ENCODE results near the gene IRF5.

Gene IRF5, protein sequence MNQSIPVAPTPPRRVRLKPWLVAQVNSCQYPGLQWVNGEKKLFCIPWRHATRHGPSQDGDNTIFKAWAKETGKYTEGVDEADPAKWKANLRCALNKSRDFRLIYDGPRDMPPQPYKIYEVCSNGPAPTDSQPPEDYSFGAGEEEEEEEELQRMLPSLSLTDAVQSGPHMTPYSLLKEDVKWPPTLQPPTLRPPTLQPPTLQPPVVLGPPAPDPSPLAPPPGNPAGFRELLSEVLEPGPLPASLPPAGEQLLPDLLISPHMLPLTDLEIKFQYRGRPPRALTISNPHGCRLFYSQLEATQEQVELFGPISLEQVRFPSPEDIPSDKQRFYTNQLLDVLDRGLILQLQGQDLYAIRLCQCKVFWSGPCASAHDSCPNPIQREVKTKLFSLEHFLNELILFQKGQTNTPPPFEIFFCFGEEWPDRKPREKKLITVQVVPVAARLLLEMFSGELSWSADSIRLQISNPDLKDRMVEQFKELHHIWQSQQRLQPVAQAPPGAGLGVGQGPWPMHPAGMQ

DNA sequence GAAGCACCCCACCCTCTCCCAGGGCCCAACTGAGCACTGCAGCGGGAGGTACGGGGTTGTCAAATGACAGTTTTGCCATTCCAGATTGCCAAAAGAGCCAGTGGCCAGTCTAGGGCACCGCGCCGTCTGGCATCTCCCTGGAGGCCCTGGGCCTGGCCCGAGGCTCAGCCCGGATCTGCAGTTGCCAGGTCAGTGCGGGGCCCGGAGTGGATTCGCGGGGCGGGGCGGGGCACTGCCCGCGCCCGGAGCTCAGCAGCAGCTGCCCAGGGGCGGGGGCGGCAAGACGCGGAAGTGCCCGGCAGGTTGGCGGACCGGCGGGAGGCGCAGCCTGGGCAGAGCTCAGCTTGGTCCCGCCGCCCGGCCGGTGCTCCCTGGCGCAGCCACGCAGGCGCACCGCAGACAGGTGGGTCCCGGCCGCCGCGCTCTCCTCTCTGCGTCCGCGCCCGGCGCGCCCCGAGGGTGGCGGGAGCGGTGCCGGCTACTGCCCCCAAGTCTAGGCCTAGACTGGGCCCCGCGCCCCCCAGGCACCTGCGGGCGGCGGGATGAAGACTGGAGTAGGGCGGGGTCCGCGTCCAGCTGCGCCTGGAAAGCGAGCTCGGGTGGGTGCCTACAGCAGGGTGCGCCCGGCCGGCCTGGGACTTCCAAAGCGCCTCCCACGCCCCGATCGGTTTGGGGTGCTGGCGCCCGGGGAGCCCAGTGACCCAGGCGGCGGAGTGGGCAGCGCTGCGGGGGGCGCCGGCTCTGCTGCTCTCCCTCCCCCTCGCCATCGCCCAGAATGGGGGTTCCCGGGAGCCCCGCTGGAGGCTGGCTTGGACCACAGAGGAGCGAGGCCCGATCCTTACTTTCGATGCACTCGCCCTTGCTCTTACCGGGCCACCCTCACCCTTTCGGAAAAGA is at the start of gene IRF5:
TSS of gene IRF5 (plus strand) at position 281 of the 897 bp plus-strand sequence. CDS start 4,155 bp downstream, outside the sequence.
- peak; percentile 30 for DNase-seq

DNA sequence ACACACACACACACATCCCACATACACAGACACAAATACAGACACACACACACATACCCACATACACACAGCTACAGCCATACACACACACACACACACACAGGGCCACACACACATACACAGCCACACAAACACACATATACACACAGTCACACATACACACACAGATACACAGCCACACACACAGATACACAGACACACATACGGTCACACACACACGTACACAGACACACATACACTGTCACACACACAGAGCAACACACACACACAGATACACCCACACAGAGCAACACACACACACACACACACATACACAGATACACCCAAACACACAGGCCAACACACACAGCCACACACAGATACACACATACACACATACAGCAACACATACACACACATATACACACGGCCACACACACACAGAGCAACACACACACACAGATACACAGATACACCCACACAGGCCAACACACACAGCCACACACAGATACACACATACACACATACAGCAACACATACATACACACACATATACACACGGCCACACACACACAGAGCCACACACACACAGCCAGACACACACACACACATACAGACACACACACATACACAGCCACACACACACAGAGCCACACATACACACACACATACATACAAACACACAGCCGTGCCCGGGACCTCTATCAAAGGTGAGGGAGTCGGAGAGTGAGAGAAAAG is 49.5 kb upstream of the IRF5 start:
- no peak for DNase-seq

DNA sequence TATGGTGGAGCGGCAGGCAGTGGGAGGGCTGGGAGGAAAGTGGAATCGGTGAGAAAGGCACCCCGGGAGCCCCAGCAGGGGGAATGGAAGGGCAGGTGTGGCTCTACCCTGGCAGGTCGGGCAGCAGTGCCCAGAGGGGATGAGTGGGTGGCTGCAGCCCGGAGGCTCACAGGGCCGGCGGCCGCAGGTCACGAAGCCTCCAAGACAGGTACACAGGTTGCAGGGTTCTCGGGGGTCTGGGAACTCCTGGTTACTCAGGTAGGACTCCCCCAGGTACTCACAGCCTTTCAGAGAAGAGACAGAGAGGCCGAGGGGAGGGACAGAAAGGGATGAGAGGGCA is 49.0 kb upstream of the IRF5 start:
- no peak for DNase-seq

DNA sequence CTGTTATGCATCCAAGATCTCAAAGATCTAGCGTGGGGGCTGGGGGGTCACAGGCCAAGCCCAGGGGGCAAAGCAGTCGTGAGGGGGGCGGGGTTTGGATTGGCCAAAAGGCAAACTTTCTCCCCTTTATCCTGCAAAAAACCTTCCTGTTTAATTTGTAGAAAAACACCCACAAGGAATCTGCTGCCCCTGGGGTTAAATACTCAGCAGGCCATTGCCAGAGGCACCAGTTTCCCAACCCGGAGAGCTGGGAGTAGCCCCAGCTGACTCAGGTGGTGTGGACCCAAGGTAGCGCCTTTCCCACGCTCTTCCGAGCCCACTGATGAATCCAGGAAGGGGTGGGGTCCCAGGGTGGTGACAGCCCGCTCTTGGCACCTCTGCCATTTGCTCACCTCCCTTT is 48.6 kb upstream of the IRF5 start:
- DNase-seq = no peak

DNA sequence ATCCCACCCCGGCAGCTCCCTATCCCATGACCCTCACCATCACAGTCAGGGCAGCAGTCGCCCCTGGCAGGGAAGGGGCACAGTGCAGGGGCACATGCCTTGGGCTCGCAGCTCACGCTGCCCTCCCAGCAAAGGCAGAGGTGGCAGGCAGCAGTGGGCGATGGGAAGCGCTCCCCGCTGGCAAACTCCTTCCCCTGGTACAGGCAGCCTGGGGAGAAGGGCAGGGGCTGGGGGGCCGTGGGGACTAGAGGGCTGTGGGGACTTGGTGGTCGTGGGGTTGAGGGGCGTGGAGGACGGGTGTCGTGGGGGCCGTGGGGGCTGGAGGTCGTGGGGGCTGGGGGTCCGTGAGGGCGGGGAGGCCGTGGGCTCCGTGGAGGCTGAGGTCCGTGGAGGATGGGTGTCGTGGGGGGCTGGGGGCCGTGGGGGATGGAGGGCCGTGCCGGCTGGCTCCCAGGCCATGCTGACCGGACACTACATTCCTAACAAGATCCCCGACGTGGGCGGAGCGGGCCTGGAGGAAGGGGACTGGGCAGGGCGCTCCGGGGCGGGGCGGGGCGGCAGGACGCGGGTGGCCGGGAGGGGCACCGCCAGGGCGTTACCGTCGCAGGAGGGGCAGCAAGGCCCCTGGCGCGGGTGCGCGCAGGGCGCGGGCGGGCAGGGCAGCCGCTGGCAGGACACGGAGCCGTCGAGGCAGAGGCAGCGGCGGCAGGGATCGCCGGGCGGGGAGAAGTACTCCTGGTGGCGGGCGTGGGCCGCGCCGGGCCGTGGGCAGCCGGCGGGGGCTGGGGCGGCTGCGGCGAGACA is 47.2 kb upstream of the IRF5 start:
- DNase-seq = no peak

DNA sequence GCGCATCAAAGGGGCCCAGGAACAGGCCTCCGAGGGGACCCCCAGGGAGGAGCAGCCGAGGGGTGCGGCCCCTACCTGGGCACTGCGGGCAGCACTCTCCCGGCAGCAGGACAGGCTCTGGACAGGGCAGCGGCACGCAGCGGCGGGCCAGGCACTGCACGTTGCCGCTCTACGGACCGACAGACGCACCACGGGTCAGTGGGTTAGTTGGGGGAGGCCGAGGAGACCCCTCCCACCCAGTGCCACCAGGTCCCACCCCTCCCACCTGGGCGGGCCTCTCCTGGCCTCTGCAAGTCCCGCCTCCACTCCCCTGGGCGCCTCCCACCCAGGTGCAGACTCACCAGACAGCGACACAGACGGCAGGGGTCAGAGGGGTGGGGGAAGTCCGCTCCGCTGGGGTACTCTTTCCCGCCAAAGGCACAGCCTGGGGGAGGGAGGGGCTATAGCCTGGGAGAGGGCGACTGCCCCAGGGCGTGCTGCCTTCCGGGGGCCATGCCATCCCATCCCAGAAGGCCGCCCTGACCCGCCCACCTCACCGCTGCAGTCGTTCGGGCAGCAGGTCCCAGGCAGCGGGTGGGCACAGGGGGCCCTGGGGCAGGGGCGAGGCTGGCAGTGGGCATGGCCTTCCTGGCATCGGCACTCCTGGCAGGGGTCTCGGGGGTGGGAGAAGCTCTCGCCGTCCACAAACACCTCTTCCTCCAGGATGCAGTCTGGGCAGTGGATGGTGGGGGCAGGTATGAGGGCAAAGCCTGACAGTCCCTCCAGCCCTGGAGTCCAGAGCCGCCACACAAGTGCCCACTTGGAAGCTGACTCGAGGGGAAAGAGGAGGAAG is 46.4 kb upstream of the IRF5 start:
- no peak for DNase-seq

DNA sequence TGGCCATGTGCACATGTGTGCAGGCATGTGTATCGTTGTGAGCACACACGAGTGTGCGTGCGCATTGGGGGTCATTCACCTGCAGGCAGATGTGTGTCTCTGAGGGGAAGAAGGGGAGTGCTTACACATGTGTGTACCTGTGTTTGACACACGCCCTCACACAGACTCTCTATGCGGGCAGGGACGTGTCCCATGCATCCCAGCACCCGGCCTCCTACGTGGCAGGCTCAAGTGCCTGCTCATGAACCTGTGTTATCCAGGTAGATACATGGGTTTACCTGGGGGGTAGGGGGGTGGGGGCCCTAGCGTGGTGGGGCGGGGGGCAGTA is 45.8 kb upstream of the IRF5 start:
- DNase-seq = no peak

DNA sequence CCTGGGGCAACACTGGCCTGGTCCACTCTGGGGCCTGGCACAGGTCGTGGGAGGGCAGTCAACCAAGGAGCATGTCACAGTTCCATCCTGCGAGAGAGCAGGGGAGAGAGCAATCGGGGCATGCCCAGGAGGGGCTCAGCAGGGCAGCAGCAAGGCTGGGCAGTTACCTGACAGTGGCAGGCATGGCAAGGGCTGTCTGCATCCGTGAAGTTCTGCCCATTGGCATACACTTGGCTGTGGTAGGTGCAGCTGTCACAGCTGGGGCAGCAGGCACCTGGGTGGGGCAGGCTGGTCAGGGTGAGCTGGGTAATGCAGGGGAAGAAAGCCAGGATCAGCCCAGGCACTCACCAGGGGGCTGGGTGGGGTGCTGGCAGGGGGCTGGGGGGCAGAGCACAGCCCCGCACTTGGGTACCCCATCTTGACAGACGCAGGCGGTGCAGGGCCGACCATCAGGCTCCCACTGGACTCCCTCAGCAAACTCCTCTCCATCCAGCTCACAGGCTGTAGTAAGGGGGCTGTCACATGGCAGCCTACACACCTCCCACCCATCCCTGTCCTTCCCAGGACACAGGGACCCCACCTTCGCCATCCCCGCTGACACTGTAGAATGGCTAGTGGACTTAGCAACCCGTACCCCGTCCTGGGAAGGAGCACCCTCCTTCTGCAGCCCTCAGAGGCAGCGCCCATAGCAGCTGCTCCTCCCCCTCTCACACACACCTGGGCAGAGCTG is 45.0 kb upstream of the IRF5 start:
- DNase-seq = no peak

DNA sequence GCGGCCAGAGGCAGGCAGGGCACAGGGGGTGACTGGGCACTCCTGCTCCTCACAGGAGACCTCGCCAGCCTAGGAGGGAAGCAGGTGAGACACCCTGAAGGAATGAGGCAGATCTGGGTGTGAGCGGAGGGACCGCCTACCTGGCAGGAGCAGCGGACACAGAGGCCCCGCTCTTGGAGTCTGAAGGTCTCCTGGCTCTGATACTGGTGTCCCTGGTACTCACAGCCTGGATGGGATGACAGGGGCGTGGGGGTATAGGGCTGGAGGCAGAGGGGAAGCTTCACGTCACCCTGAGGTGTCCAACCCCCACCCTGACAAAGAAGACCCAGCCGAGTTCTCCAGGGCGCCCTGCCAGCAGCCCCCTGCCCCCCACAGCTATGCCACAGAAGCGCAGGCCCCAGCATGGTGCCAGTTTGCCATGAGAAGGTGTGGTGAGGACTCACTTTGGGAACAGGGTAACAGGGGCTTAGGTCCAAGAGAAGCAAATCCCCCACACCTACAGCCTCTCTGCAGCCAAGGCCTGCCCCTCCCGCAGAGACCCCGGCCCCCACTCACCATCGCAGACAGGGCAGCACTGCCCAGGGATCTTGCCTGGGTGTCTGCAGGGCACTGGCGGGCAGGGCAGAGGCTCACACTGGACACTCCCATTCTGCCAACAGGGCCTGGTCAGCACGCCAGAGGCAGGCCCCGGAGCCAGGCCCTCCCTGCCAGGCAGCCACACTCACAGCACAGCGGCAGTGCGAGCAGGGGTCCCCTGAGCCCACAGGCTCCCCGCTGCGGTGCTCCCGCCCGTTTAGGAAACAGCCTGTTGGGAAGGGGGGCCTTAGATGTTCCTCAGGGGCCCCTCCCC is 44.3 kb upstream of the IRF5 start:
- no peak for DNase-seq

DNA sequence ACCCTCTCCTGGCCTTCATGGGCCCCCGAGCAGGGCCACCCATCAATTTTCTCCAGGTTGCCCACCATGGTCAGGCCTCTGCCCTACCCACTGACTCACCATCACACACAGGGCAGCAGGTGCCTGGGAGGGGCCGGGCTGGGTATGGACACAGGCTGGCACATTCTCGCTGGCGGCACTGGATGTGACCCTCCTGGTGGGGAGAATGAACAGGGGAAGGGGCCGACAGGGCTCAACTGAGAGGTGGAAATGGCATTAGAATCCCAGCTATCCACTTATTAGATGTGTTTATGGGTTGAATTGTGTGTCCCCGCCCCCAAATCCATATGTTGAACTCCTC is 43.7 kb upstream of the IRF5 start:
- no peak for DNase-seq

DNA sequence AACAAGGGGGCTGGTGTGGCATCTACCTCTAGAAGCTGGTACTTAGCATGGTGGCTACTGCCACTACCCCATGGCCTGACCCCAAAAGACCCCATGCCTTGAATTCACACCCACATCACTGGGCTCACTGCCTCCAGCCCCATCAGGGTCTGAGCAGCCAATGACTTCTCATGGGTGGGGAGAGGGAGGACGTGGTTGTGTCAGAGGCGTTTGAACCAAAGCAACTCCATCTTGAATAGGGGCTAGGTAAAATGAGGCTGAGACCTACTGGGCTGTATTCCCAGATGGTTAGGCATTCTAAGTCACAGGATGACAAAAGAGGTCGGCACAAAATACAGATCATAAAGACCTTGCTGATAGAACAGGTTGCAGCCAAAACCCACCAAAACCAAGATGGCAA is 42.4 kb upstream of the IRF5 start:
- no peak for DNase-seq

DNA sequence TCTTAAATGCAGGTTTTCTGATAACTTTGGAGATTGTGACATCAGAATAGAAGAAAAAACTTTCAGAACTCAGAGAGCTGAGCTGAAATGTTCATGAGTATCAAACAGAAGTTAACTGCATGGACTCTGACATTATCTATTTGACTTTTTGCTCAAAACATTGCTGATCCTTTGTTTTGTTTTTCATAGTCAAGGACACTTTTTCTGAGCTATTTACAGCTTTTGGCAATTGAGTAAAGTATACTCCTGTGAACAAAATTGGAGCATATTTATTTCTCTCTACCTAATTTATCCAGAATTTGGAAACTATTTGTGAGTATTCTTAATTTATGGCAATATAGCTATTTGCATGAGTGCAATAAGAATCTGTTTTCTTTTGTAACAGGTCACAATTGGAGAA is 38.3 kb upstream of the IRF5 start:
- no peak for DNase-seq

DNA sequence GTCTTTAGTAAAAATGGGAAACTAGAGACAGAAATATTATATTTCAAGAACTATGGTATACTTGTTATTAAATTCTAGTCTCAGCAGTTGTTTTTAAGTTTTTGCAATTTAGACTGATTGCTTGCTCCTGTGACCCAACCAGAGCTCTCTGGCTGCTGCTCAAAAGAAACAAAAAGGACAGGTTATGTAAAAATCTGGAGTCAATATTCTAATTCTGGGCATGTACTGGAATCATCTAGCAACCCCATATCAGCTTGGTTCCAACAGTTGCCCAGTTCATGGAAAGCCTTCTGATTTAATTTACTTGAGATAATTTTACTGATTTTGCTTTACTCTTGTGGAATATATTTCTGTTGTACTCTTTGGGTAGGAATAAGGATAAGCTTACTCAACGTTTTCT is 37.5 kb upstream of the IRF5 start:
- DNase-seq = no peak

DNA sequence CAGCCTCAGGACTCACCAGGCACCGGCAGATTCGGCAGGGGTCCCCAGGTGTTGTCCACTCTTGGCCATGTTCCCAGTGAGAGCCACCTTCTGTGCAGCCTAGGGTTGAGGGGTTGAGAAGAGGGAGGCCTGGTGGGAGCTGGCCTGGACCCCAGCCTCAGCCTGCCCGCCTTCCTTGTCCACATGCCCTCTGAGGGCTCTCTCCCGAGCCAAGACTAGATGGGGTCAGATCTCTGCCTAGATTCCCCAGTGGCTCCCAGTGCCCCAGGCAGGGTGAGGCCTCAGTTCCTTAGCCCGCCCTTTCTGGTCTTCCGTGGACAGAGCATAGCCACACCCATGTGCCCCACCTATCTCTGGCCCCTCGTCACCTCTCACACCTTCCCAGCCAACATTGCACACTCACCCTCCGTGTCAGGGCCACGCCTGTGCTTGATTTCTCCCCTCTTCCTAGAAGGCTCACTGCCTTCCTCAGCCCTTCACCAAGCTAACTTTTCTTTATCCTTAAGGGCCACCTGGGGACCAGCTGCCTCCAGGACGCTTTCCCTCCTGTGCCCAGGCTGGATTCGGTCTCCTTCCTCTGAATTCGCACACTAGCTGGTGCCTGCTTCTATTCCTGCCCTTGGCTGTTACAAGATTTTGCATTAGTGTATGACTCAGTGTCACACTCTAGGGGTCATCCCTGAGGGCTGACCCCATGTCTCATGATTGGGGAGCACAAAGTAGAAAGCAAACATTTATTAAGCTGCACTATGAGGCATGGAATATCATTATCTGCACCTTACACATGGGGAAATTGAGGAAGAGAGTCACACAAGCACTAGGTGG is 34.8 kb upstream of the IRF5 start:
- DNase-seq = no peak

DNA sequence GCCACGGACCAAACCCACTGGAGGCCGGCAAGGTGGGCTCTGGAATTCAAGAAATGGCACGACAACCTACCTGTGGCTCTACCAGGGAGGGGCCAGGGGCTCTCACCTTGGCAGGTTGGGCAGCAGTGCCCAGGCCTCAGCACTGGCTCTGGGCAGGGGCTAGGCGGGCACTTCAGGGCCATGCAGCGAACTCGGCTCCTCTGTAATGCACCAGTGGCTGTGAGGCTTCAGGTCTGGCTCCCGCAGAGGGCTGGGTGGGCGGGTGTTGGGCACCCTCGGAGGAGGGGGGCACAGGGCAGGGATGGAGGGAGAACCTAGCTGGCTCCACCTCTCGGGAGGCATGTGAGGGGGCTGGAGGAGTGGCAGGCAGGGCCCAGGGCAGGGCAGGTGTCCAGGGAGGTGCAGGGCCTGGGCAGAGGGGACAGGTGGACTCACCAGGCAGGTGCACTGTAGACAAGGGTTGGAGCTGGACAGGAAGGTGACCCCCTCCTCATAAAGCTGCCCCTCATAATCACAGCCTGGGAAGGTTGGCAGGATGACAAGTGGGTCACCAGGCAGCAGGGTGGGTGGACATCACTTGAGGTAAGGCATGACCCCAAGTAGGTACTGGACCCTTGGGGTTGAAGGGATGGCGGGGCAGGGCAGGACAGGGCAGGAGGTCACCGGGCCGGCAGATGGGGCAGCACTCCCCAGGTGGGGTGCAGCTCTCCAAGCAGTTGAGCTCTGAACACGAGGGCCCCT is 33.9 kb upstream of the IRF5 start:
- no peak for DNase-seq

DNA sequence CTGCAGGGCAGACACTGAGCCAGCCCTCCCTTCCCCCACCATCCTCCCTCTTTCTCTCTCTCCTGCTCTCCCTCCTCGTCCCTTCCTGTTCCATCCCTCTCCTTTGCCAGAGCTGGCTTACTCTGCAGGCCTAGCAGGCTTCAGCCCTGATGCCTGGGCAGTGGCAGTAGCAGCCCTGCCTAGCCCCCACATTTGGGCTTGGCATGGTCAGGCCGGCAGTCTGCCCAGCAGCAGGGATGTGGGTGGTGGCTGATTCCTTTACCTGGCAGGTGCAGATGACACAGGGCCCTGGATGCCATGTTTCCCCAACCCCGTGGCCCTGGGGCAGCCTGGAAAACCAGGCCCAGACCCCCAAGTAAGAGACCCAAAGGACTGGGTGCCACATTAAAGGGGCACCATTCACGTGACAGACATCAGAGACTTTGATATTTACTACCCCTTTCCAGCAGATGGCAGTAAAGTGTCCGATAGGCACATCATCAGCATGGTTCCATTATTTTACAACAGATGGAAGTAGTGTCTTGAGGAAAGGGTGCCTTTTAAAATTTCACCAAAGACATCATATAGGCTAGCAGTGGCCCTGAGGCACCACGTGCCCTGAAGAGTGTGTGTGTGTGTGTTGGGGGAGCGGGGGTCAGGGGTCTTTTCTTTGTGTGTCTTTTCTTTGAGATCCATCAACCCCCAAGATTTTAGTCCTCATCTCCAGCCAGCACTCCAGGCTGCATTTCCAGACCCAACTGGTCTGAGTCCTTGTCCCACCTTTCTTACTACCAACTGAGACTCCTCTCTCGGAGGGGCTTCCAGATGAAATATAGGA is 33.1 kb upstream of the IRF5 start:
- peak; percentile 43 for DNase-seq

DNA sequence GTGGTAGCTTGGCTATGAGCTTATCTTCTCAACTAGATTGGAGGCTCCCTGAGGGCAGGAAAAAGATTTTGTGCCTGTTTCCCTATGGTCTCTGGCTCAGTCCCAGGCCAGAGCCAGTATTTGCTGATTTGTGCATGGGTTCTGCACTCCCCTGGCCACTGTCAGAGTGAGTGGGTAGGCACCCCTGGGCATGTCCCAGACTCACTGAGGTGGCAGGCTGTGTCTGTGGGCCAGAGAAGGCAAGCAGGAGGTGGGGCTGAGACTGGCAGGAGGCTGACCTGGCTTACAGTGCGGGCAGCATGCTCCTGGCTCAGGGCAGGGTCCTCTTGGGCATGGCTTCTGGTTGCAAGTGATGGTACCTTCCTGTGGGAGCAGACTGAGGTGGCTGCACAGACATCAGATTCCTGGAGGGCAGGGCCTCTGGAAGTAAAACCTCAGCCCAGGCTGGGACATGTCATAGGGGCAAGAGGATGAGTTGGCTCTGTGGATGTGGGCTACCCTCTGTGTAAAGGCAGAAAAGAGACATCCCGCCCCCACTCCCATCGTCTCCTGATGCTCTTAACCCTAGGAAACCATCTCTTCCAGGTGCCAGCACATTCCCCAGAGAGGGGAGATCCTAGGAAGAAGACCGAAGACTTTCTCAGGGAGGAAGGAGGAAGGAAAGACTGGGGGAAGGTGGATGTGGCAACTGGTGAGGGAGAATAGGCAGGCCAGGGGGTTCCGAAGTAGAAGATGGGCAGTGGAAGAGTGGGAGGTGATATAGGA is 31.5 kb upstream of the IRF5 start:
- DNase-seq = no peak
